ENCODE measurements around the gene ZNF439. TPM values are rescaled to one million over a fixed set of nuclear protein-coding genes. Genes with fewer than 3 reads are reported as not detected.
"Not testable (repeated sequence)": the region's sequence is repeated elsewhere in the genome, so short reads cannot be mapped to it uniquely, and the experiment has no call there.

ZNF439 gene
- total and polyA plus RNA-seq, 10 of the 15 experiments (the other 5 are each of a cell fraction or from before 2014, with no cell fraction given): 0.43 to 2.5 (median 1.2) TPM

GRCh38 chr19:11879687-11880266, 31.3 kb downstream of the ZNF439 start:
- in situ Hi-C loops (cut with MboI); H3K9ac ChIP-seq (ENCODE audit: control insufficient read depth, insufficient read depth, low read length); H4K20me1 ChIP-seq (ENCODE audit: control insufficient read depth, insufficient read depth); H3K79me2 ChIP-seq (ENCODE audit: control insufficient read depth, insufficient read depth, low read length); H2AFZ ChIP-seq (ENCODE audit: control insufficient read depth, low read depth, low read length); BruUV-seq (replicated peaks); H3K27me3 ChIP-seq (replicated peaks in 1 of 2; ENCODE audit: control insufficient read depth in 2 of 2, insufficient read depth in 2 of 2, low read length in 1 of 2); DNase-seq (ENCODE audit: low read depth, low spot score); H3K27ac ChIP-seq (ENCODE audit: control insufficient read depth, insufficient read depth); H3K9me3 ChIP-seq (replicated peaks; ENCODE audit: control insufficient read depth, insufficient read depth, low read length); H3K4me3 ChIP-seq; ATAC-seq; intact Hi-C loops (cut with micrococcal nuclease; ENCODE audit: unreplicated experiment); H3K4me1 ChIP-seq (ENCODE audit: control insufficient read depth, insufficient read depth, low read length); H3K36me3 ChIP-seq (ENCODE audit: control insufficient read depth in 2 of 2, insufficient read depth in 2 of 2, low read length in 1 of 2); H3K4me2 ChIP-seq (ENCODE audit: control insufficient read depth, insufficient read depth); POLR2A ChIA-PET; FAIRE-seq: not testable (repeated sequence)
- ChIA-PET SMC1A (ENCODE audit: uncharacterized antibody, unreplicated experiment) (interaction anchor here (1.3 to 1.4 kb wide), 2 partner anchors 44 to 82 kb away, joined by 4 read pairs; partner anchors contain the start of gene ZNF491), CTCF (interaction anchor here (0.7 to 3.0 kb wide), 8 partner anchors 44 to 576 kb away, joined by 3 to 19 read pairs (median 6); partner anchors contain the start of genes ZNF20 and ZNF700), RAD21 (ENCODE audit: unreplicated experiment) (interaction anchor here (1.8 to 2.3 kb wide), 2 partner anchors 82 to 261 kb away, joined by 6 to 8 read pairs; partner anchors contain the start of gene ZNF20)
- WGBS (ENCODE audit: insufficient coverage, insufficient replicate concordance, low lambda C conversion rate, missing lambda C conversion rate): 64% methylated on average over 16 of the region's 16 CpGs

GRCh38 chr19:11880598-11880997, 32.1 kb downstream of the ZNF439 start:
- intact Hi-C loops (cut with micrococcal nuclease; ENCODE audit: unreplicated experiment): no loop called here

More at GRCh38 chr19:11880598-11880997, 32.1 kb downstream of the ZNF439 start:
- ChIA-PET POLR2A (no interaction called here), CTCF (interaction anchor here (0.8 to 3.0 kb wide), 8 partner anchors 43 to 261 kb away, joined by 3 to 19 read pairs (median 5); partner anchors contain the start of genes ZNF491 and ZNF700), SMC1A (ENCODE audit: uncharacterized antibody, unreplicated experiment) (interaction anchor here (1.3 to 1.4 kb wide), 2 partner anchors 43 to 109 kb away, joined by 3 to 4 read pairs; no protein-coding TSS in a partner anchor), RAD21 (ENCODE audit: unreplicated experiment) (interaction anchor here (1.0 kb wide), 1 partner anchor 108 kb away, joined by 4 read pairs; no protein-coding TSS in a partner anchor)
- Histone ChIP-seq H4K20me1 (ENCODE audit: control insufficient read depth, insufficient read depth) (no peaks in the 10 kb centered on the region), H3K36me3 (ENCODE audit: control insufficient read depth in 2 of 2, insufficient read depth in 2 of 2, low read length in 1 of 2) (no peaks in the 10 kb centered on the region), H3K79me2 (ENCODE audit: control insufficient read depth, insufficient read depth, low read length) (no peaks in the 10 kb centered on the region), H3K27me3 (replicated peaks in 1 of 2; ENCODE audit: control insufficient read depth in 2 of 2, insufficient read depth in 2 of 2, low read length in 1 of 2) (no peaks in the 10 kb centered on the region), H3K4me2 (ENCODE audit: control insufficient read depth, insufficient read depth) (no peak overlapping the region), H2AFZ (ENCODE audit: control insufficient read depth, low read depth, low read length) (no peak overlapping the region), H3K27ac (ENCODE audit: control insufficient read depth, insufficient read depth) (no peak overlapping the region), H3K4me3 (no peak overlapping the region), H3K9me3 (replicated peaks; ENCODE audit: control insufficient read depth, insufficient read depth, low read length) (peaks cover 2% of the 10 kb centered on the region; the same call in 2 of the 3 replicates), H3K4me1 (ENCODE audit: control insufficient read depth, insufficient read depth, low read length) (no peaks in the 10 kb centered on the region), H3K9ac (ENCODE audit: control insufficient read depth, insufficient read depth, low read length) (no peak overlapping the region)
- FAIRE-seq (no peak), ATAC-seq (no peak), DNase-seq (ENCODE audit: low read depth, low spot score) (no peak)
- in situ Hi-C loops (cut with MboI): no loop called here
- WGBS (ENCODE audit: insufficient coverage, insufficient replicate concordance, low lambda C conversion rate, missing lambda C conversion rate): 69% methylated on average over 11 of the region's 12 CpGs
- TF ChIP-seq MAX (IDR thresholded peaks at IDR 0.05; ENCODE audit: low read depth, low read length) (no peak), CREM (IDR thresholded peaks at IDR 0.05; ENCODE audit: low read depth) (no peak), CEBPZ (IDR thresholded peaks at IDR 0.05; ENCODE audit: low read depth, low read length) (no peak), LARP7 (IDR thresholded peaks at IDR 0.05) (no peak), SP1 (IDR thresholded peaks at IDR 0.05; ENCODE audit: low read depth, low read length) (no peak), TCF7 (IDR thresholded peaks at IDR 0.05; ENCODE audit: borderline replicate concordance) (no peak), SRF (IDR thresholded peaks at IDR 0.05; ENCODE audit: low read depth in 2 of 2, low read length in 2 of 2) (no peak), FOXK2 (IDR thresholded peaks at IDR 0.05) (no peak), NR2C2 (IDR thresholded peaks at IDR 0.05; ENCODE audit: borderline replicate concordance, control insufficient read depth, insufficient read length, low read depth) (no peak), KAT2A (conservative IDR thresholded peaks at IDR 0.05; ENCODE audit: control insufficient read depth, low read depth, low read length) (no peak), ZNF217 (IDR thresholded peaks at IDR 0.05) (no peak), KLF5 (IDR thresholded peaks at IDR 0.05; ENCODE audit: partially characterized antibody) (no peak)
- BruUV-seq (replicated peaks): no TSS peak

Data from GM12878 (cell line).